ENCODE results near the gene ATP6V1A. TPM values are rescaled to one million over a fixed set of nuclear protein-coding genes. Genes with fewer than 3 reads are reported as not detected.

ATP6V1A gene
- total RNA-seq, 4 donors from 2014 or later = 41.7 to 77.0 (median 62.7) TPM

GRCh38 chr3:113831103-113831355 lies 84.2 kb downstream of the ATP6V1A start:
- WGBS, 2 donors = 0% methylated on average over 1 of the region's 1 CpG
- H3K4me3 ChIP-seq (ENCODE audit: low read depth, poor library complexity, severe bottlenecking) = no peak overlapping the region
- TF ChIP-seq CTCF (IDR thresholded peaks at IDR 0.05) = no peak
- no peak for TF ChIP-seq POLR2A (IDR thresholded peaks at IDR 0.05)
- DNase-seq (ENCODE audit: low spot score in 2 of 2) = no peak
- intact Hi-C loops (cut with DNase I; ENCODE audit: low total_unique reads) = no loop called here

- intact Hi-C loops (cut with DNase I; ENCODE audit: low total_unique reads) = no loop called here
Observed at GRCh38 chr3:113832477-113833164, 85.8 kb downstream of the ATP6V1A start.

GRCh38 chr3:113834983-113835382 lies 88.1 kb downstream of the ATP6V1A start:
- no peak for DNase-seq (ENCODE audit: low spot score in 2 of 2)
- intact Hi-C loops (cut with DNase I; ENCODE audit: low total_unique reads) = no loop called here
- TF ChIP-seq CTCF (IDR thresholded peaks at IDR 0.05) (no peak), POLR2A (IDR thresholded peaks at IDR 0.05) (no peak)
- H3K4me3 ChIP-seq (ENCODE audit: low read depth, poor library complexity, severe bottlenecking) = no peak overlapping the region

More at GRCh38 chr3:113832477-113833164, 85.8 kb downstream of the ATP6V1A start:
- no peak for DNase-seq (ENCODE audit: low spot score in 2 of 2)
- H3K4me3 ChIP-seq (ENCODE audit: low read depth, poor library complexity, severe bottlenecking) = no peak overlapping the region
- TF ChIP-seq POLR2A (IDR thresholded peaks at IDR 0.05) (no peak), CTCF (IDR thresholded peaks at IDR 0.05) (no peak)
- WGBS, 2 donors = 89 to 92% methylated on average over 5 of the region's 5 CpGs

- TF ChIP-seq CTCF (IDR thresholded peaks at IDR 0.05) (no peak), POLR2A (IDR thresholded peaks at IDR 0.05) (no peak)
- DNase-seq (ENCODE audit: low spot score in 2 of 2) = peak; percentile 70 to 96
- 0 to 1% methylated on average over 32 to 40 of the region's 48 CpGs for WGBS, 2 donors
- intact Hi-C loops (cut with DNase I; ENCODE audit: low total_unique reads) = loop anchor here (2.0 kb wide), 1 partner anchor 74 kb away; no protein-coding TSS in a partner anchor
- peak within 1 kb of the TSS; percentile 21 for H3K4me3 ChIP-seq (ENCODE audit: low read depth, poor library complexity, severe bottlenecking)
Observed at GRCh38 chr3:113838631-113839209, 91.9 kb downstream of the ATP6V1A start, which contains the start of gene GRAMD1C. Gene GRAMD1C, plus strand, starts transcription at chr3:113838788. Its CDS starts 122 bp downstream, at chr3:113838910.

- H3K4me3 ChIP-seq (ENCODE audit: low read depth, poor library complexity, severe bottlenecking) = no peak overlapping the region
- WGBS, 2 donors = 55 to 65% methylated on average over 2 of the region's 2 CpGs
- DNase-seq (ENCODE audit: low spot score in 2 of 2) = no peak
- TF ChIP-seq POLR2A (IDR thresholded peaks at IDR 0.05) = no peak
- TF ChIP-seq CTCF (IDR thresholded peaks at IDR 0.05) = no peak
- intact Hi-C loops (cut with DNase I; ENCODE audit: low total_unique reads) = loop anchor here (2.0 kb wide), 1 partner anchor 73 kb away; no protein-coding TSS in a partner anchor
Observed at GRCh38 chr3:113839551-113839950, 92.7 kb downstream of the ATP6V1A start.
